ENCODE results near the gene SH2D4B.

Gene SH2D4B

DNA sequence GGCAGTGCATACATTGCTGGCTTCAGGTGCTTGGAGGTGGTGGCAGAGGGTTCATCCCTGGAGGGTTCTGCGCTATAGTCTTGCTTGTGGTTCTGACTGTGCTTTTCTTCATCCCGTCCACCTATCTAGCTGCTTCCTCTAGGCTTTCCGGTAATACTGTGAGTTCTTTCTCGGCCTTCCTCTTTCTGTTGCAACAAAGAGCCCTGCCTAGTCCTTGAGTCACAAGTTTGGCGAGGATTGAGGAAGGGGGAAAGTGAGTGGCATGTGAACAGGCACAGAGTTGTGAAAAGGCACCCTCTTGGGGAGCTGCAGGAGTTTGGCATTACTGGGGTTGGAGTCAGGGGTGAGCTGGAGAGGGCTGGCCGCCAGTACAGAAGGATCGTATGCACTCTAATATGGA lies 123.0 kb downstream of the SH2D4B start:
- H3K4me1 ChIP-seq (ENCODE audit: control insufficient read depth in 1 of 2, insufficient read depth in 2 of 2, low read length in 2 of 2), result peaks cover 0 to 5% of the 10 kb centered on the region in 2 donors
- no peaks in the 10 kb centered on the region for H3K36me3 ChIP-seq (ENCODE audit: control insufficient read depth in 1 of 2, insufficient read depth in 2 of 2, low read length in 2 of 2)
- no peak overlapping the region for H3K4me3 ChIP-seq (ENCODE audit: low read depth in 1 of 2, low read length in 2 of 2)
- peaks cover 0 to 10% of the 10 kb centered on the region in 2 donors for H3K9me3 ChIP-seq (ENCODE audit: control insufficient read depth in 1 of 2, low read length in 2 of 2)
- no peaks in the 10 kb centered on the region for H3K27me3 ChIP-seq (ENCODE audit: low read depth, low read length)
- no peak overlapping the region for H3K27ac ChIP-seq (ENCODE audit: low read length)

- Histone ChIP-seq H3K9me3 (ENCODE audit: control insufficient read depth in 1 of 2, low read length in 2 of 2) (peaks cover 0 to 3% of the 10 kb centered on the region in 2 donors), H3K27ac (ENCODE audit: low read length) (no peak overlapping the region), H3K36me3 (ENCODE audit: control insufficient read depth in 1 of 2, insufficient read depth in 2 of 2, low read length in 2 of 2) (no peaks in the 10 kb centered on the region), H3K27me3 (ENCODE audit: low read depth, low read length) (no peaks in the 10 kb centered on the region), H3K4me3 (ENCODE audit: low read depth in 1 of 2, low read length in 2 of 2) (no peak overlapping the region), H3K4me1 (ENCODE audit: control insufficient read depth in 1 of 2, insufficient read depth in 2 of 2, low read length in 2 of 2) (peaks cover 0 to 5% of the 10 kb centered on the region in 2 donors)
Measured at GRCh38 chr10:80661526-80661925, 123.8 kb downstream of the SH2D4B start.

GRCh38 chr10:80662429-80663261 lies 124.9 kb downstream of the SH2D4B start:
- no peaks in the 10 kb centered on the region for H3K36me3 ChIP-seq (ENCODE audit: control insufficient read depth in 1 of 2, insufficient read depth in 2 of 2, low read length in 2 of 2)
- H3K4me3 ChIP-seq (ENCODE audit: low read depth in 1 of 2, low read length in 2 of 2), result peak overlapping the region; percentile 46 to 48
- peak overlapping the region; percentile 58 for H3K27ac ChIP-seq (ENCODE audit: low read length)
- H3K4me1 ChIP-seq (ENCODE audit: control insufficient read depth in 1 of 2, insufficient read depth in 2 of 2, low read length in 2 of 2), result peaks cover 0 to 5% of the 10 kb centered on the region in 2 donors
- H3K27me3 ChIP-seq (ENCODE audit: low read depth, low read length), result no peaks in the 10 kb centered on the region
- H3K9me3 ChIP-seq (ENCODE audit: control insufficient read depth in 1 of 2, low read length in 2 of 2), result no peaks in the 10 kb centered on the region

- Histone ChIP-seq H3K9me3 (ENCODE audit: control insufficient read depth in 1 of 2, low read length in 2 of 2) (no peaks in the 10 kb centered on the region), H3K27ac (ENCODE audit: low read length) (no peak overlapping the region), H3K4me1 (ENCODE audit: control insufficient read depth in 1 of 2, insufficient read depth in 2 of 2, low read length in 2 of 2) (peaks cover 0 to 5% of the 10 kb centered on the region in 2 donors), H3K27me3 (ENCODE audit: low read depth, low read length) (no peaks in the 10 kb centered on the region), H3K36me3 (ENCODE audit: control insufficient read depth in 1 of 2, insufficient read depth in 2 of 2, low read length in 2 of 2) (no peaks in the 10 kb centered on the region), H3K4me3 (ENCODE audit: low read depth in 1 of 2, low read length in 2 of 2) (no peak overlapping the region)
Measured at GRCh38 chr10:80664071-80664680, 126.5 kb downstream of the SH2D4B start.

- no peaks in the 10 kb centered on the region for H3K9me3 ChIP-seq (ENCODE audit: control insufficient read depth in 1 of 2, low read length in 2 of 2)
- H3K27me3 ChIP-seq (ENCODE audit: low read depth, low read length), result no peaks in the 10 kb centered on the region
- H3K4me1 ChIP-seq (ENCODE audit: control insufficient read depth in 1 of 2, insufficient read depth in 2 of 2, low read length in 2 of 2), result no peaks in the 10 kb centered on the region
- no peak overlapping the region for H3K27ac ChIP-seq (ENCODE audit: low read length)
- no peak overlapping the region for H3K4me3 ChIP-seq (ENCODE audit: low read depth in 1 of 2, low read length in 2 of 2)
- no peaks in the 10 kb centered on the region for H3K36me3 ChIP-seq (ENCODE audit: control insufficient read depth in 1 of 2, insufficient read depth in 2 of 2, low read length in 2 of 2)
Measured at GRCh38 chr10:80669485-80669884, 131.8 kb downstream of the SH2D4B start.

DNA sequence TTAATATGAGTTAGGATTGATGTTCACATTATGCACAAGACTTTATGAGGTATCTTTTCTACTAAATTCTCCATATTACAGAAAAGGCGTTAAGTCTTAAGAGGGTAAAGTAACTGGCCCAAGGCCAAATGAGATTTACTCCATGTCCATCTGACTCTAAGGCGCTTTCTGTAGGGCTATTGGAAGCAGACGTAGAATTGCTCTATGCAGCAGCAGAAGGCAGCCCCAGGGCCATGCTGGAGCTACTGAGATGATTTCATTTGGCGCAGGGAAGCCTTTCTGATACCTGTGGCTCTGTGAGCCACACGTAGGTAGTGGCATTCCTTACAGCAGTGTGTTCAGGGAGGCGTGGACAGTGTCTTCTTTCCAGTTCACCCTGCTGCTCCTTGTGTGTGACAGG lies 133.1 kb downstream of the SH2D4B start:
- Histone ChIP-seq H3K4me3 (ENCODE audit: low read depth in 1 of 2, low read length in 2 of 2) (no peak overlapping the region), H3K9me3 (ENCODE audit: control insufficient read depth in 1 of 2, low read length in 2 of 2) (no peaks in the 10 kb centered on the region), H3K27ac (ENCODE audit: low read length) (no peak overlapping the region), H3K4me1 (ENCODE audit: control insufficient read depth in 1 of 2, insufficient read depth in 2 of 2, low read length in 2 of 2) (no peaks in the 10 kb centered on the region), H3K36me3 (ENCODE audit: control insufficient read depth in 1 of 2, insufficient read depth in 2 of 2, low read length in 2 of 2) (no peaks in the 10 kb centered on the region), H3K27me3 (ENCODE audit: low read depth, low read length) (no peaks in the 10 kb centered on the region)

- Histone ChIP-seq H3K4me3 (ENCODE audit: low read depth in 1 of 2, low read length in 2 of 2) (no peak overlapping the region), H3K36me3 (ENCODE audit: control insufficient read depth in 1 of 2, insufficient read depth in 2 of 2, low read length in 2 of 2) (no peaks in the 10 kb centered on the region), H3K27me3 (ENCODE audit: low read depth, low read length) (no peaks in the 10 kb centered on the region), H3K4me1 (ENCODE audit: control insufficient read depth in 1 of 2, insufficient read depth in 2 of 2, low read length in 2 of 2) (no peaks in the 10 kb centered on the region), H3K9me3 (ENCODE audit: control insufficient read depth in 1 of 2, low read length in 2 of 2) (no peaks in the 10 kb centered on the region), H3K27ac (ENCODE audit: low read length) (no peak overlapping the region)
Measured at GRCh38 chr10:80671847-80672246, 134.1 kb downstream of the SH2D4B start.

DNA sequence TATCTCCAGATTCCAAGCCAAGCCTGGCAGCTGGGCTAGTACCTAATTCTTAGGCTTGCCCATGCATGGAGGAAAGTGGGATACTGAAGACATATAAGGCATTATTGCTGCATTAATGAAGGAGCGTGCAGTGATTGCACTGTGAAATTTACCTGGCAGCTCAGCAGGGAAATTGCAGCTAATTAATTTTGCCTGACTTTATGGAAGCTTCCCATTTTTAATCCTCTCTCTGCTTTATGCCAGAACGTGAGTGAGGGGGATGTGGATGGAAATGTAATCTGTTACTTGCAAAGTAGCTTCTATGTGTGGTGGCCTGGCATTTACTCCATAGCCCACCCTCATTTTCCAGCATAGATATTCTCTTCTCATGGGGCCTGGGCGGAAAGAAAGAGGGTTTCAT lies 134.9 kb downstream of the SH2D4B start:
- Histone ChIP-seq H3K9me3 (ENCODE audit: control insufficient read depth in 1 of 2, low read length in 2 of 2) (no peaks in the 10 kb centered on the region), H3K4me3 (ENCODE audit: low read depth in 1 of 2, low read length in 2 of 2) (no peak overlapping the region), H3K27ac (ENCODE audit: low read length) (no peak overlapping the region), H3K36me3 (ENCODE audit: control insufficient read depth in 1 of 2, insufficient read depth in 2 of 2, low read length in 2 of 2) (no peaks in the 10 kb centered on the region), H3K27me3 (ENCODE audit: low read depth, low read length) (no peaks in the 10 kb centered on the region), H3K4me1 (ENCODE audit: control insufficient read depth in 1 of 2, insufficient read depth in 2 of 2, low read length in 2 of 2) (no peaks in the 10 kb centered on the region)

- H3K4me3 ChIP-seq (ENCODE audit: low read depth in 1 of 2, low read length in 2 of 2), result no peak overlapping the region
- no peaks in the 10 kb centered on the region for H3K27me3 ChIP-seq (ENCODE audit: low read depth, low read length)
Measured at GRCh38 chr10:80674809-80675208, 137.1 kb downstream of the SH2D4B start.

GRCh38 chr10:80681142-80681541 lies 143.4 kb downstream of the SH2D4B start:
- Histone ChIP-seq H3K36me3 (ENCODE audit: control insufficient read depth in 1 of 2, insufficient read depth in 2 of 2, low read length in 2 of 2) (no peaks in the 10 kb centered on the region), H3K9me3 (ENCODE audit: control insufficient read depth in 1 of 2, low read length in 2 of 2) (no peaks in the 10 kb centered on the region), H3K4me3 (ENCODE audit: low read depth in 1 of 2, low read length in 2 of 2) (no peak overlapping the region), H3K27me3 (ENCODE audit: low read depth, low read length) (no peaks in the 10 kb centered on the region), H3K27ac (ENCODE audit: low read length) (no peak overlapping the region), H3K4me1 (ENCODE audit: control insufficient read depth in 1 of 2, insufficient read depth in 2 of 2, low read length in 2 of 2) (no peaks in the 10 kb centered on the region)

More at GRCh38 chr10:80674809-80675208, 137.1 kb downstream of the SH2D4B start:
- H3K4me1 ChIP-seq (ENCODE audit: control insufficient read depth in 1 of 2, insufficient read depth in 2 of 2, low read length in 2 of 2), result no peaks in the 10 kb centered on the region
- H3K36me3 ChIP-seq (ENCODE audit: control insufficient read depth in 1 of 2, insufficient read depth in 2 of 2, low read length in 2 of 2), result no peaks in the 10 kb centered on the region
- no peak overlapping the region for H3K27ac ChIP-seq (ENCODE audit: low read length)
- no peaks in the 10 kb centered on the region for H3K9me3 ChIP-seq (ENCODE audit: control insufficient read depth in 1 of 2, low read length in 2 of 2)

DNA sequence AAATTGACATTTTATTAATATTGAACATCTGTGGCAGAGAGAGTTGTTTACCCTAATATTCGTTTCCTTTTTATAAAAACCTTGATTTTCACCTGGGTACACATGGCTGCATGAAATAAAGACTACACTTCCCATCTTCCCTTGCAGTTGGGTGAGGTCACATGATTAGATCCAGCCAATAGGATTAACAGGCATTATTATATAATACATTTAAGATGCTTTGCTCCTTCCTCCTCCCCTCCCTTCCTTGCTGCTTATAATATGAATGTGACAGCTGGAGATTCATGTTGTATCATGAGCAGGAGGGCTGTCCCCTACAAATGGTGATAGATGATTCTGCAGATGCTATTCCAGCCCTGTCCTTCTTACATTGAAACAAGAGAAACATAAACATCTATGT lies 146.6 kb downstream of the SH2D4B start:
- Histone ChIP-seq H3K9me3 (ENCODE audit: control insufficient read depth in 1 of 2, low read length in 2 of 2) (no peaks in the 10 kb centered on the region), H3K27ac (ENCODE audit: low read length) (no peak overlapping the region), H3K27me3 (ENCODE audit: low read depth, low read length) (no peaks in the 10 kb centered on the region), H3K36me3 (ENCODE audit: control insufficient read depth in 1 of 2, insufficient read depth in 2 of 2, low read length in 2 of 2) (no peaks in the 10 kb centered on the region), H3K4me3 (ENCODE audit: low read depth in 1 of 2, low read length in 2 of 2) (no peak overlapping the region), H3K4me1 (ENCODE audit: control insufficient read depth in 1 of 2, insufficient read depth in 2 of 2, low read length in 2 of 2) (no peaks in the 10 kb centered on the region)
